Urothelium cell line (cell line): ENCODE data around the gene NUP210.

Experiments
- DNase-seq: peaks from one replicate; pipeline ENCODE4 v3.0.0; 2011; ENCODE audit warnings: low spot score, mixed read lengths
- FAIRE-seq: peaks from 2 replicates; lab custom pipeline; 2011; peaks lifted over from hg19 to GRCh38; lab: Jason Lieb, UNC

NUP210 gene

GRCh38 chr3:13299531-13300155 lies 120.5 kb downstream of the NUP210 start:
- FAIRE-seq (no peak), DNase-seq (no peak)

DNA sequence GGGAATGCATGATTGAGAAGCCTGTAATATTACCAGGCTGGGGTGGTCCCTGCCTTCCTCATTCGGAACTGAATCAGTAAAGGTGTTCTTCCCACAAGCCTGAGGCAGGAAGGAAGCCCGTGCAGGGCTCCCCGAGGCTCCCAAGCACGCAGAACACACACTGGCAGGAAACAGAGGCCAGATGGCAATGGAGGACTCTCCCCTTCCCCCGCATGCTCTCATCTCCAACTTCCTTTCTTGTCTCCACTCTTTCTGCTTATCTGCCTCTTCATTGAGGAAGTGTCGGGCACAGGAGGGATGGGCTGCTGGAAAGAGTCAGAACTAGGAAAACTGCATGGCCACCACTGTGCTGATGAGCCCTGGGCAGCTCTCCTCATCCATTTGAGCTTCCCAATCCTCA lies 123.5 kb downstream of the NUP210 start:
- DNase-seq (no peak), FAIRE-seq (no peak)

GRCh38 chr3:13294442-13295351 lies 125.4 kb downstream of the NUP210 start:
- DNase-seq, result no peak
- FAIRE-seq, result no peak

GRCh38 chr3:13292375-13292774 lies 127.7 kb downstream of the NUP210 start:
- FAIRE-seq (no peak), DNase-seq (no peak)

GRCh38 chr3:13290941-13291340 lies 129.2 kb downstream of the NUP210 start:
- DNase-seq (no peak), FAIRE-seq (no peak)

DNA sequence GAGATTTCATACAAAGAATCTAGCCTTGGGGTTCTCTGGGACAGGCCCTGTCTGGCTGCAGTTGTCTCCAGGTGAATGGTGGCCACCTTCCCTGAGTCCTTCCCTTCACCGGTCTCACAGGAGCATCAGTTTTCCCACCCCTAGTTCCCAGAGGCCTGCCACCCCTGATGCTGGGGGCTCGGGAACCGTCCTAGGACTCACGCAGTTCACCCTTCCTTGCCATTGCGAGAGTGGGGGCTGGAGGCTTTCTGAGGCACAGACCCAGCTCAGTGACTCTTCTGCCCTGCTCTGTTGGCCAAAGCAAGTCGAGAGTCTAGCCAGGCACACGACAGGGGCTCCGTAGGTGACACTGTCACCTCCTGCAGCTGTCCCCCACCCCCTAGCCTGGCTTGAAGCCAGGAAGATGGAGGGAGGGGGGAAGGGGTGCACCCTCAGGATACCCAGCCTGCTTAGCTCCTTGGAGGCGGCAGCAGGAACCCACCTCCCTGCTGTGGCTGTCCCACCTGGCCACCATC lies 130.3 kb downstream of the NUP210 start:
- no peak for DNase-seq
- FAIRE-seq, result no peak

- FAIRE-seq, result no peak
Measured at GRCh38 chr3:13288732-13289718, 131.1 kb downstream of the NUP210 start.

GRCh38 chr3:13287833-13288232 lies 132.3 kb downstream of the NUP210 start:
- DNase-seq (no peak), FAIRE-seq (no peak)

More at GRCh38 chr3:13288732-13289718, 131.1 kb downstream of the NUP210 start:
- no peak for DNase-seq

- DNase-seq, result no peak
- no peak for FAIRE-seq
Measured at GRCh38 chr3:13286873-13287272, 133.2 kb downstream of the NUP210 start.

- DNase-seq, result no peak
Measured at GRCh38 chr3:13285007-13285567, 135.0 kb downstream of the NUP210 start.

GRCh38 chr3:13283877-13284264 lies 136.3 kb downstream of the NUP210 start:
- DNase-seq, result no peak
- FAIRE-seq, result no peak

More at GRCh38 chr3:13285007-13285567, 135.0 kb downstream of the NUP210 start:
- FAIRE-seq, result no peak

DNA sequence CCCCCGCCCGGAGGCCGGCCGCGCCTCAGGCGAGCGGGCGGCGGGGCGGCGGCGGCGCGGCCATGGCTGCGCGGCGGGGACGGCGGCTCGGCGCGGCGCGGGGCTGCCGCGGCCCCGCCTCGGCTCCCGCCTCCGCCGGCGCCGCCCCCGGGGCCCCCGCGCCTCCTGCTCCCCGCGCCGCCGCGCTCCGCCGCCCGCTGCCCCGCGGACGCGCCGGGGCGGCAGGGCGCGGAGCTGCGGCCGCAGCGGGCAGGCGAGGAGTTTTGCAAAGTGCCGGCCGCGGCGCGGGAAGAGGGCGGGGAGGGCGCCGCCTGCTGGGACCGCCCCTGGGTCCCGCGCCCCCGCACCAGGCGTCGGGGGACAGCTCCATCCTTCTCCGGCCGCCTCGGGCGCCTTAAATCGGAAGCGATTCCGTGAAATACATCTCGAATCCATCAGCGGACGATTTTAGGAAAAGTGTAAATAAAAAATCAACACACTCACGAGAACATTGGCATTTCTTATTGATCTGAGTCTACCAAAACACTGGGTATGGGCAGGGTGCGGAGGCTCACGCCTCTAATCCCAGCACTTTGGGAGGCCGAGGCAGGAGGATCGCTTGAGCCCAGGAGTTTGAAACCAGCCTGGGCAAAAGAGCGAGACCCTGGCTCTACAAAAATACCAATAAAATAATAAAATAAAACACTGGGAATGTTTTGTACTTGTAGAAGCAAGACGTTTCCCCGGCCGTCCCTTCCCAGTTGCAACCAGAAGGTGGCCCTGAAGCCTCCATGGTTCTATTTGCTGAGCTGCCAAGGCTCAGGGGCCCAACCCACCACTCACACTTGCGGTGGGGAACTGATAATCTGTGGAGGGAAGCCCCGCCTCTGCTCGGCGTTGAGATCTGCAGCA lies 136.9 kb downstream of the NUP210 start:
- no peak for DNase-seq
- no peak for FAIRE-seq

GRCh38 chr3:13282358-13282985 lies 137.7 kb downstream of the NUP210 start:
- DNase-seq (no peak), FAIRE-seq (no peak)

GRCh38 chr3:13281507-13282357 lies 138.4 kb downstream of the NUP210 start:
- FAIRE-seq (no peak), DNase-seq (no peak)

- no peak for FAIRE-seq
- DNase-seq, result no peak
Measured at GRCh38 chr3:13280811-13281506, 139.2 kb downstream of the NUP210 start.

- FAIRE-seq (no peak), DNase-seq (no peak)
Measured at GRCh38 chr3:13280122-13280790, 139.9 kb downstream of the NUP210 start.

GRCh38 chr3:13279532-13279910 lies 140.6 kb downstream of the NUP210 start:
- DNase-seq (no peak), FAIRE-seq (no peak)
